Kasumi-1 (cell line): ENCODE measurements around the gene CENPO.

Experiments used
- DNase-seq, 2 experiments: peaks; one replicate each; lab custom pipeline; 2025; lab: John Stamatoyannopoulos, UW

The CENPO gene

GRCh38 chr2:24839729-24840128 lies 46.5 kb downstream of the CENPO start:
- DNase-seq, result no peak

GRCh38 chr2:24840164-24840869 lies 47.1 kb downstream of the CENPO start:
- DNase-seq, result no peak

GRCh38 chr2:24840962-24841945 lies 48.0 kb downstream of the CENPO start:
- no peak for DNase-seq

GRCh38 chr2:24842081-24843050 lies 49.1 kb downstream of the CENPO start:
- no peak for DNase-seq

GRCh38 chr2:24843330-24843860 lies 50.2 kb downstream of the CENPO start:
- DNase-seq, result no peak

- DNase-seq, result no peak
These were observed 50.9 kb downstream of the CENPO start for GRCh38 chr2:24844023-24844685.

- no peak for DNase-seq
These were observed 52.5 kb downstream of the CENPO start for GRCh38 chr2:24845691-24846090.

GRCh38 chr2:24850944-24851343 lies 57.7 kb downstream of the CENPO start:
- no peak for DNase-seq

- DNase-seq, result no peak
These were observed 58.8 kb downstream of the CENPO start for GRCh38 chr2:24852026-24852425.

GRCh38 chr2:24852431-24853020 lies 59.3 kb downstream of the CENPO start:
- DNase-seq, result no peak

GRCh38 chr2:24853046-24853445 lies 59.8 kb downstream of the CENPO start:
- no peak for DNase-seq

- DNase-seq, result no peak
These were observed 60.8 kb downstream of the CENPO start for GRCh38 chr2:24853996-24854395.

- DNase-seq, result no peak
These were observed 61.9 kb downstream of the CENPO start for GRCh38 chr2:24855022-24855622.

- no peak for DNase-seq
These were observed 62.5 kb downstream of the CENPO start for GRCh38 chr2:24855726-24856125.

- DNase-seq, result no peak
These were observed 63.6 kb downstream of the CENPO start for GRCh38 chr2:24856791-24857211.

- DNase-seq, result no peak
These were observed 64.5 kb downstream of the CENPO start for GRCh38 chr2:24857746-24858145.

GRCh38 chr2:24858996-24859395 lies 65.8 kb downstream of the CENPO start:
- no peak for DNase-seq

GRCh38 chr2:24859968-24860600 lies 66.9 kb downstream of the CENPO start:
- no peak for DNase-seq

- DNase-seq, result no peak
These were observed 67.4 kb downstream of the CENPO start for GRCh38 chr2:24860631-24861030.

- DNase-seq, result no peak
These were observed 68.3 kb downstream of the CENPO start for GRCh38 chr2:24861500-24861899.
